K562 (cell line): Measurements from ENCODE around the gene CALU. TPM values are rescaled to one million over a fixed set of nuclear protein-coding genes. Genes with fewer than 3 reads are reported as not detected.

Experiments used
- BRD4 ChIP-seq: fragments of 200-600 bp; sonication (generic); IDR thresholded peaks from 2 replicates; pipeline ENCODE4 v1.6.1; 2017; ENCODE audit warnings: inconsistent platforms
- CBX1 ChIP-seq: sonication (generic); IDR thresholded peaks from 2 replicates; pipeline ENCODE4 v1.6.1; 2016; ENCODE audit warnings: antibody characterized with exemption, low read depth, mild to moderate bottlenecking
- ETV1 ChIP-seq: fragments of 450-650 bp; conservative IDR thresholded peaks from 2 replicates; pipeline ENCODE4 v1.6.1; 2016; ENCODE audit warnings: missing genetic modification characterization, control low read depth, low read depth, missing compliant biosample characterization
- GTF2E2 ChIP-seq: fragments of 200-800 bp; sonication (Bioruptor generic); IDR thresholded peaks from 2 replicates; pipeline ENCODE4 v1.6.1; 2016; ENCODE audit warnings: missing genetic modification characterization, missing compliant biosample characterization
- HIVEP1 ChIP-seq: fragments of 250-450 bp; sonication (Bioruptor Pico); IDR thresholded peaks from 2 replicates; pipeline ENCODE4 v1.4.0; 2020; ENCODE audit warnings: mild to moderate bottlenecking
- KLF10 ChIP-seq: fragments of 250-450 bp; sonication (Bioruptor Pico); IDR thresholded peaks from 2 replicates; pipeline ENCODE4 v1.6.1; 2021; ENCODE audit warnings: matching md5 sums
- LARP7 ChIP-seq: fragments of 450-650 bp; IDR thresholded peaks from 2 replicates; pipeline ENCODE4 v1.6.1; 2016
- MAFF ChIP-seq: IDR thresholded peaks from 2 replicates; pipeline ENCODE4 v1.6.1; 2012; ENCODE audit warnings: low read length, improper control_type of control experiment
- MAFG ChIP-seq: fragments of 450-650 bp; conservative IDR thresholded peaks from 2 replicates; pipeline ENCODE4 v1.6.1; 2016; ENCODE audit warnings: missing genetic modification characterization, missing compliant biosample characterization
- MYC ChIP-seq, 2 experiments: fragments of 250-450 bp in 1 of 2; sonication (Bioruptor Pico) in 1 of 2; IDR thresholded peaks; 2 replicates each; pipeline versions ENCODE4 v1.5.1 to v1.6.1; 2012 to 2021; ENCODE audit warnings: low read depth in 2 of 2, borderline replicate concordance in 1 of 2, improper control_type of control experiment in 1 of 2, low read length in 1 of 2, mild to moderate bottlenecking in 1 of 2, moderate library complexity in 1 of 2
- NR1H2 ChIP-seq: sonication (generic); formaldehyde crosslinking; IDR thresholded peaks from 2 replicates; pipeline ENCODE4 v1.4.0; 2020; ENCODE audit warnings: mild to moderate bottlenecking, missing genetic modification reagents
- POLR2AphosphoS2 ChIP-seq: IDR thresholded peaks from 2 replicates; pipeline ENCODE4 v1.6.1; 2012; ENCODE audit warnings: low read length, improper control_type of control experiment
- RAD21 ChIP-seq, 2 experiments: fragments of 250-450 bp in 1 of 2; fragments of 450-650 bp in 1 of 2; sonication (Bioruptor Pico) in 1 of 2; formaldehyde crosslinking in 1 of 2; IDR thresholded peaks in 1 of 2; conservative IDR thresholded peaks in 1 of 2; 2 replicates each; pipeline versions ENCODE4 v1.4.0 to v1.8.0; 2020 to 2022; ENCODE audit warnings: mild to moderate bottlenecking in 2 of 2, moderate library complexity in 1 of 2
- SP2 ChIP-seq: IDR thresholded peaks from 2 replicates; pipeline ENCODE4 v1.6.1; 2011; ENCODE audit warnings: mild to moderate bottlenecking, low read depth, low read length, moderate library complexity; ENCODE audit not compliant: poor library complexity, severe bottlenecking; ENCODE audit errors: extremely low read depth
- TAF9B ChIP-seq: fragments of 450-650 bp; IDR thresholded peaks from 2 replicates; pipeline ENCODE4 v1.6.1; 2018; ENCODE audit warnings: mild to moderate bottlenecking; ENCODE audit not compliant: partially characterized antibody
- TSC22D4 ChIP-seq: fragments of 450-650 bp; IDR thresholded peaks from 2 replicates; pipeline ENCODE4 v1.6.1; 2016; ENCODE audit warnings: missing genetic modification characterization, missing biosample characterization, control low read depth
- ZBTB17 ChIP-seq: fragments of 450-650 bp; formaldehyde crosslinking; IDR thresholded peaks from 2 replicates; pipeline ENCODE4 v1.4.0; 2020; ENCODE audit warnings: mild to moderate bottlenecking
- ZNF668 ChIP-seq: fragments of 250-450 bp; sonication (Bioruptor Pico); IDR thresholded peaks from 2 replicates; pipeline ENCODE4 v1.8.0; 2022; ENCODE audit warnings: mild to moderate bottlenecking, inconsistent platforms
- polyA plus RNA-seq, 8 experiments: library from polyadenylated mRNA; depleted of rRNA in 4 of 8; stranded (reverse) in 5 of 8; unstranded in 3 of 8; fragments of >200 nt; fragmentation: Nextera tagmentation in 2 of 8; fragmentation: Illumina TruSeq in 1 of 8; extraction: Ambion mirVana in 2 of 8; extraction: Trizol in 1 of 8; gene quantifications; 2 replicates each; pipeline versions ENCODE4 v1.2.1 to v1.2.3, GENCODE V29; 2011 to 2014; ENCODE audit warnings: inconsistent platforms in 1 of 8, missing spikeins in 1 of 8
- total RNA-seq, 7 experiments: library from RNA; depleted of rRNA in 6 of 7; stranded (reverse); fragments of >200 nt in 6 of 7; fragmentation: Illumina TruSeq in 2 of 7; extraction: Trizol in 2 of 7; gene quantifications; 2 replicates each; pipeline versions ENCODE4 v1.2.1 to v1.2.3, GENCODE V29; 2011 to 2021; ENCODE audit warnings: low replicate concordance in 1 of 7
- TF ChIP-seq, protein P1 (sequence below): fragments of 450-650 bp; IDR thresholded peaks from 2 replicates; pipeline ENCODE4 v1.6.1; 2016; ENCODE audit warnings: antibody characterized with exemption
- TF ChIP-seq, protein P2 (sequence below): IDR thresholded peaks from 3 replicates; pipeline ENCODE4 v1.6.1; 2011; ENCODE audit warnings: borderline replicate concordance, mild to moderate bottlenecking; ENCODE audit not compliant: insufficient read length, insufficient read depth
- TF ChIP-seq, protein P3 (sequence below), 2 experiments: IDR thresholded peaks; 2 replicates each; pipeline ENCODE4 v1.6.1; 2011; ENCODE audit warnings: borderline replicate concordance in 1 of 2, control low read depth in 1 of 2, low read depth in 1 of 2, low read length in 1 of 2, mild to moderate bottlenecking in 1 of 2, mixed read lengths in 1 of 2, moderate library complexity in 1 of 2; ENCODE audit not compliant: insufficient read depth in 1 of 2, insufficient read length in 1 of 2, poor library complexity in 1 of 2, severe bottlenecking in 1 of 2; ENCODE audit errors: extremely low read depth in 1 of 2

Gene CALU
- total and polyA plus RNA-seq, 9 of the 15 experiments (the other 6 are each of a cell fraction or from before 2014, with no cell fraction given) = 166 to 286 (median 215) TPM

GRCh38 chr7:128792471-128793180 is 53.5 kb downstream of the CALU start (continued):
- TF ChIP-seq ETV1 = 0 out of 2 replicates have a peak, but pooled peaks have one; percentile 7
- no peak for TF ChIP-seq BRD4
- no peak for TF ChIP-seq LARP7
- TF ChIP-seq MAFG = no peak
- TF ChIP-seq, protein P1, sequence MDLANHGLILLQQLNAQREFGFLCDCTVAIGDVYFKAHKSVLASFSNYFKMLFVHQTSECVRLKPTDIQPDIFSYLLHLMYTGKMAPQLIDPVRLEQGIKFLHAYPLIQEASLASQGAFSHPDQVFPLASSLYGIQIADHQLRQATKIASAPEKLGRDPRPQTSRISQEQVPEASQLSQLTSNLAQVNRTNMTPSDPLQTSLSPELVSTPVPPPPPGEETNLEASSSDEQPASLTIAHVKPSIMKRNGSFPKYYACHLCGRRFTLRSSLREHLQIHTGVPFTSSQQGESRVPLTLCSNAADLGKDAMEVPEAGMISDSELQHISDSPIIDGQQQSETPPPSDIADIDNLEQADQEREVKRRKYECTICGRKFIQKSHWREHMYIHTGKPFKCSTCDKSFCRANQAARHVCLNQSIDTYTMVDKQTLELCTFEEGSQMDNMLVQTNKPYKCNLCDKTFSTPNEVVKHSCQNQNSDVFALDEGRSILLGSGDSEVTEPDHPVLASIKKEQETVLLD = 0 out of 2 replicates have a peak, but pooled peaks have one; percentile 14
- TF ChIP-seq KLF10 (CRISPR knock-in tag) = no peak
- TF ChIP-seq SP2 = no peak
- TF ChIP-seq TAF9B = no peak
- TF ChIP-seq ZNF668 (CRISPR knock-in tag) = no peak
- no peak for TF ChIP-seq MAFF
- TF ChIP-seq, protein P2, sequence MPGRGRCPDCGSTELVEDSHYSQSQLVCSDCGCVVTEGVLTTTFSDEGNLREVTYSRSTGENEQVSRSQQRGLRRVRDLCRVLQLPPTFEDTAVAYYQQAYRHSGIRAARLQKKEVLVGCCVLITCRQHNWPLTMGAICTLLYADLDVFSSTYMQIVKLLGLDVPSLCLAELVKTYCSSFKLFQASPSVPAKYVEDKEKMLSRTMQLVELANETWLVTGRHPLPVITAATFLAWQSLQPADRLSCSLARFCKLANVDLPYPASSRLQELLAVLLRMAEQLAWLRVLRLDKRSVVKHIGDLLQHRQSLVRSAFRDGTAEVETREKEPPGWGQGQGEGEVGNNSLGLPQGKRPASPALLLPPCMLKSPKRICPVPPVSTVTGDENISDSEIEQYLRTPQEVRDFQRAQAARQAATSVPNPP = no peak
- no peak for TF ChIP-seq GTF2E2 (tag)
- TF ChIP-seq MYC (IDR thresholded peaks at IDR 0.05; ENCODE audit: low read depth, low read length) = peak; percentile 69; the same call in 1 of the 2 replicates
- peak; percentile 17; the same call in 1 of the 2 replicates for TF ChIP-seq MYC (CRISPR knock-in tag; IDR thresholded peaks at IDR 0.05; ENCODE audit: borderline replicate concordance, low read depth)
- TF ChIP-seq POLR2AphosphoS2 = no peak
- TF ChIP-seq RAD21 (CRISPR knock-in tag; conservative IDR thresholded peaks at IDR 0.05 in 1 of 2, IDR thresholded peaks at IDR 0.05 in 1 of 2) = 0 out of 4 replicates have a peak, but pooled peaks of 1 of the 2 experiments have one; percentile 13
- peak; percentile 82; the same call in 1 of the 2 replicates for TF ChIP-seq ZBTB17
- no peak for TF ChIP-seq TSC22D4 (tag)
- no peak for TF ChIP-seq NR1H2 (CRISPR knock-in tag)
- no peak for TF ChIP-seq HIVEP1
- TF ChIP-seq, protein P3, sequence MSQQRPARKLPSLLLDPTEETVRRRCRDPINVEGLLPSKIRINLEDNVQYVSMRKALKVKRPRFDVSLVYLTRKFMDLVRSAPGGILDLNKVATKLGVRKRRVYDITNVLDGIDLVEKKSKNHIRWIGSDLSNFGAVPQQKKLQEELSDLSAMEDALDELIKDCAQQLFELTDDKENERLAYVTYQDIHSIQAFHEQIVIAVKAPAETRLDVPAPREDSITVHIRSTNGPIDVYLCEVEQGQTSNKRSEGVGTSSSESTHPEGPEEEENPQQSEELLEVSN (IDR thresholded peaks at IDR 0.05; ENCODE audit: borderline replicate concordance in 1 of 2, extremely low read depth in 1 of 2, insufficient read depth in 1 of 2, insufficient read length in 1 of 2, low read depth in 1 of 2, low read length in 1 of 2, poor library complexity in 1 of 2, severe bottlenecking in 1 of 2) = peak; percentile 67 to 83
- TF ChIP-seq CBX1 = no peak
